Tibial nerve (tissue), 3 donors: ENCODE data around the gene FLYWCH1.

Experiments used
- POLR2A ChIP-seq, 2 donors: fragments of 450-650 bp; IDR thresholded peaks; one replicate each; pipeline ENCODE4 v1.6.1; 2017; ENCODE audit warnings: antibody characterized with exemption in 2 of 2, mild to moderate bottlenecking in 2 of 2, moderate library complexity in 2 of 2
- TF ChIP-seq, protein P1 (sequence below), 5 experiments: fragments of 200-600 bp in 3 of 5; fragments of 450-650 bp in 2 of 5; sonication (generic) in 3 of 5; IDR thresholded peaks; one replicate each; pipeline ENCODE4 v1.5.1; 2016 to 2019; ENCODE audit warnings: antibody characterized with exemption in 5 of 5, mild to moderate bottlenecking in 3 of 5, moderate library complexity in 2 of 5

DNA sequence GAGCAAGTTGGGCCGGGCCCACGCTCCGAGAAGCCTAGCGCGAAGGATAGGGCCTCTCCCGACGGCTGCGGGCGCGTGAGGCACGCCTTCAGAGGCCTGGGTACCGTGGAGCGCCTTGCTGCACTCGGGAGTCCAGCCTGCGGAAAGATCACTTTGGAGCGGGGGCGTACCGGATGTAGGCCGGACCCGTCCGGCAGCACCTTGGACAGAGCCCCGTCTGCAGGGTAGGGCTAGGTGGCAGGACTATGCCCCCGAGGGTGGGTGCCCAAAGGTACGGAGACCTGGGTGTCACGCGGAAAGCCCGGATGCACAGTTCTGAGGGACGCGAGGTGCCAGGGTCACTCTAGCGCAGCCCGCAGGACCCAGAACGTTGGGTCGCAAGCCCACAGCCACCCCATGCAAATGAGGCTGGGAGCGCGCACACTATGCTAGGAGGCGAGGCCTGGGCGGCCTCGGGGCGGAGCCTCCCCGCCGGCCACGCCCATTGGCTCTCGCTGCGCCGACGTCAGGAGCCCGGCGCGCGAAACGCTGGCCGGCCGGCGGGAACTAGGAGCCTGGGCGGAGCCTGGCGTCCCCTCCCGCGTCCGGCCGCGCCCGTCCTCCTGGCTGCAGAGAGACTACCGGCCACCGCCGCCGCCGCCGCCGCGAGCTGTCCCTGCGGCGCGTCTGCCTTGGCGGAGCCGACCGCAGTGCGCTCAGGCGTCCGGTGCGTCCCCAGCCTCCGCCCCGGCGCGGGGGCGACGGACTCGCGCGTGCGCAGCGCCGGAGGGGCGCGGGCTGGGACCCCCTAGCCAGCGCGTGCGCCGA, 57.2 kb downstream of the FLYWCH1 start, which contains the start of gene PAQR4:
- TF ChIP-seq, protein P1, sequence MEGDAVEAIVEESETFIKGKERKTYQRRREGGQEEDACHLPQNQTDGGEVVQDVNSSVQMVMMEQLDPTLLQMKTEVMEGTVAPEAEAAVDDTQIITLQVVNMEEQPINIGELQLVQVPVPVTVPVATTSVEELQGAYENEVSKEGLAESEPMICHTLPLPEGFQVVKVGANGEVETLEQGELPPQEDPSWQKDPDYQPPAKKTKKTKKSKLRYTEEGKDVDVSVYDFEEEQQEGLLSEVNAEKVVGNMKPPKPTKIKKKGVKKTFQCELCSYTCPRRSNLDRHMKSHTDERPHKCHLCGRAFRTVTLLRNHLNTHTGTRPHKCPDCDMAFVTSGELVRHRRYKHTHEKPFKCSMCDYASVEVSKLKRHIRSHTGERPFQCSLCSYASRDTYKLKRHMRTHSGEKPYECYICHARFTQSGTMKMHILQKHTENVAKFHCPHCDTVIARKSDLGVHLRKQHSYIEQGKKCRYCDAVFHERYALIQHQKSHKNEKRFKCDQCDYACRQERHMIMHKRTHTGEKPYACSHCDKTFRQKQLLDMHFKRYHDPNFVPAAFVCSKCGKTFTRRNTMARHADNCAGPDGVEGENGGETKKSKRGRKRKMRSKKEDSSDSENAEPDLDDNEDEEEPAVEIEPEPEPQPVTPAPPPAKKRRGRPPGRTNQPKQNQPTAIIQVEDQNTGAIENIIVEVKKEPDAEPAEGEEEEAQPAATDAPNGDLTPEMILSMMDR (IDR thresholded peaks at IDR 0.05): peak in 1 of 5 experiments; percentile 17
- TF ChIP-seq POLR2A (IDR thresholded peaks at IDR 0.05): peak in 1 of 2 donors; percentile 43
